Tibial nerve (tissue), 4 donors: Measurements from ENCODE around the gene ACSL5. TPM values are rescaled to one million over a fixed set of nuclear protein-coding genes. Genes with fewer than 3 reads are reported as not detected.

Experiments
- DNase-seq, 2 donors: peaks; one replicate each; pipeline ENCODE4 v3.0.0-alpha.2; 2019; ENCODE audit warnings: low spot score in 2 of 2
- H3K27ac ChIP-seq, 4 donors: fragments of 200-600 bp; sonication (generic) in 3 of 4; one replicate each; pipeline ENCODE4 v1.5.1; 2017 to 2019; ENCODE audit warnings: mild to moderate bottlenecking in 1 of 4
- H3K27me3 ChIP-seq, 2 donors: fragments of 200-600 bp; sonication (generic) in 1 of 2; one replicate each; pipeline versions ENCODE4 v1.5.1 to v1.6.0; 2017 to 2019
- H3K36me3 ChIP-seq, 3 donors: fragments of 200-600 bp; sonication (generic); one replicate each; pipeline ENCODE4 v1.5.1; 2018 to 2019
- H3K4me1 ChIP-seq, 4 donors: fragments of 200-600 bp; sonication (generic) in 3 of 4; one replicate each; pipeline ENCODE4 v1.5.1; 2017 to 2019
- H3K4me3 ChIP-seq, 4 donors: fragments of 200-600 bp; sonication (generic) in 3 of 4; one replicate each; pipeline ENCODE4 v1.5.1; 2017 to 2019; ENCODE audit warnings: mild to moderate bottlenecking in 1 of 4, moderate library complexity in 1 of 4
- H3K9me3 ChIP-seq, 4 donors: fragments of 200-600 bp; sonication (generic) in 3 of 4; one replicate each; pipeline ENCODE4 v1.5.1; 2017 to 2019
- CTCF ChIP-seq, 5 experiments: fragments of 200-600 bp in 3 of 5; fragments of 450-650 bp in 2 of 5; sonication (generic) in 3 of 5; IDR thresholded peaks; one replicate each; pipeline ENCODE4 v1.5.1; 2016 to 2019; ENCODE audit warnings: antibody characterized with exemption in 5 of 5, mild to moderate bottlenecking in 3 of 5, moderate library complexity in 2 of 5
- EP300 ChIP-seq, 2 donors: sonication (generic); formaldehyde crosslinking; IDR thresholded peaks; one replicate each; pipeline ENCODE4 v1.6.1; 2017; ENCODE audit warnings: antibody characterized with exemption in 2 of 2, mild to moderate bottlenecking in 1 of 2
- POLR2A ChIP-seq, 2 donors: fragments of 450-650 bp; IDR thresholded peaks; one replicate each; pipeline ENCODE4 v1.6.1; 2017; ENCODE audit warnings: antibody characterized with exemption in 2 of 2, mild to moderate bottlenecking in 2 of 2, moderate library complexity in 2 of 2
- WGBS, 2 donors: methylation state at CpG; one replicate each; pipeline ENCODE4 v1.1.5; 2018; 5-methylcytosine and 5-hydroxymethylcytosine counted together
- total RNA-seq, 4 donors: library from RNA; depleted of rRNA; stranded (reverse); fragments of >200 nt; gene quantifications; one replicate each; pipeline ENCODE4 v1.1.0, GENCODE V29; 2016

The ACSL5 gene
- total RNA-seq, 4 donors from 2014 or later, result 12.2 to 22.7 (median 13.1) TPM

GRCh38 chr10:112434988-112435619 lies 61.2 kb downstream of the ACSL5 start:
- WGBS, 2 donors, result 89% methylated on average over 2 of the region's 2 CpGs

GRCh38 chr10:112438356-112438755 lies 64.4 kb downstream of the ACSL5 start:
- Histone ChIP-seq H3K36me3 (peaks cover 2 to 90% (median 7%) of the 10 kb centered on the region in 3 donors), H3K4me3 (no peak overlapping the region), H3K9me3 (no peaks in the 10 kb centered on the region), H3K27ac (no peak overlapping the region), H3K4me1 (peaks cover 0 to 2% (median 0%) of the 10 kb centered on the region in 4 donors), H3K27me3 (no peaks in the 10 kb centered on the region)
- 90 to 92% methylated on average over 4 of the region's 4 CpGs for WGBS, 2 donors
- TF ChIP-seq POLR2A (IDR thresholded peaks at IDR 0.05) (no peak), EP300 (IDR thresholded peaks at IDR 0.05) (no peak), CTCF (IDR thresholded peaks at IDR 0.05) (no peak)
- DNase-seq, result no peak

More at GRCh38 chr10:112434988-112435619, 61.2 kb downstream of the ACSL5 start:
- no peak overlapping the region for H3K4me3 ChIP-seq
- TF ChIP-seq CTCF (IDR thresholded peaks at IDR 0.05) (peak; percentile 18 to 59 (median 38)), EP300 (IDR thresholded peaks at IDR 0.05) (no peak), POLR2A (IDR thresholded peaks at IDR 0.05) (no peak)
- H3K4me1 ChIP-seq, result no peaks in the 10 kb centered on the region
- no peaks in the 10 kb centered on the region for H3K27me3 ChIP-seq
- H3K36me3 ChIP-seq, result peaks cover 2 to 90% (median 13%) of the 10 kb centered on the region in 3 donors
- no peaks in the 10 kb centered on the region for H3K9me3 ChIP-seq
- no peak overlapping the region for H3K27ac ChIP-seq
- no peak for DNase-seq

- H3K27me3 ChIP-seq, result no peaks in the 10 kb centered on the region
- peaks cover 2 to 85% (median 7%) of the 10 kb centered on the region in 3 donors for H3K36me3 ChIP-seq
- H3K4me3 ChIP-seq, result no peak overlapping the region
- H3K27ac ChIP-seq, result no peak overlapping the region
- peaks cover 0 to 31% (median 0%) of the 10 kb centered on the region in 4 donors for H3K4me1 ChIP-seq
- TF ChIP-seq CTCF (IDR thresholded peaks at IDR 0.05) (no peak), EP300 (IDR thresholded peaks at IDR 0.05) (no peak), POLR2A (IDR thresholded peaks at IDR 0.05) (no peak)
- 76 to 100% methylated on average over 1 of the region's 1 CpG for WGBS, 2 donors
- DNase-seq, result no peak
- no peaks in the 10 kb centered on the region for H3K9me3 ChIP-seq
These were observed 67.6 kb downstream of the ACSL5 start for GRCh38 chr10:112441520-112441919.

GRCh38 chr10:112442063-112442462 lies 68.1 kb downstream of the ACSL5 start:
- H3K4me3 ChIP-seq, result no peak overlapping the region
- WGBS, 2 donors, result 51 to 54% methylated on average over 3 of the region's 3 CpGs
- no peak overlapping the region for H3K27ac ChIP-seq
- no peak for DNase-seq
- H3K9me3 ChIP-seq, result no peaks in the 10 kb centered on the region
- H3K27me3 ChIP-seq, result no peaks in the 10 kb centered on the region
- H3K4me1 ChIP-seq, result peaks cover 0 to 31% (median 0%) of the 10 kb centered on the region in 4 donors
- H3K36me3 ChIP-seq, result peaks cover 2 to 79% (median 7%) of the 10 kb centered on the region in 3 donors
- TF ChIP-seq EP300 (IDR thresholded peaks at IDR 0.05), result no peak
- TF ChIP-seq CTCF (IDR thresholded peaks at IDR 0.05), result no peak
- TF ChIP-seq POLR2A (IDR thresholded peaks at IDR 0.05), result no peak

- peak in 1 of 2 donors; percentile 5 for DNase-seq
- H3K4me1 ChIP-seq, result peaks cover 0 to 54% (median 13%) of the 10 kb centered on the region in 4 donors
- no peaks in the 10 kb centered on the region for H3K27me3 ChIP-seq
- H3K4me3 ChIP-seq, result peak overlapping the region; percentile 73 to 95 (median 82)
- 5 to 6% methylated on average over 16 to 20 of the region's 20 CpGs for WGBS, 2 donors
- no peaks in the 10 kb centered on the region for H3K9me3 ChIP-seq
- H3K27ac ChIP-seq, result peak overlapping the region; percentile 79 to 95 (median 90)
- TF ChIP-seq CTCF (IDR thresholded peaks at IDR 0.05) (no peak), EP300 (IDR thresholded peaks at IDR 0.05) (no peak), POLR2A (IDR thresholded peaks at IDR 0.05) (no peak)
- H3K36me3 ChIP-seq, result peaks cover 0 to 43% (median 0%) of the 10 kb centered on the region in 3 donors
These were observed 72.3 kb downstream of the ACSL5 start for GRCh38 chr10:112446055-112446854.
